ENCODE data around the gene UBAC1. TPM values are rescaled to one million over a fixed set of nuclear protein-coding genes. Genes with fewer than 3 reads are reported as not detected.

UBAC1 gene
- polyA plus RNA-seq, 2 donors = 40.7 to 43.4 TPM

Other genes starting within 250 kb of the UBAC1 start
- 10 to 100 TPM; 14.0 to 18.4 TPM for gene CAMSAP1, start 53.8 kb downstream of the UBAC1 start, polyA plus RNA-seq
- 1 to 10 TPM; 3.2 to 4.5 TPM for gene NACC2, start 133.9 kb upstream of the UBAC1 start, polyA plus RNA-seq
- 10 to 100 TPM; 13.6 to 25.7 TPM for gene TMEM250, start 157.5 kb upstream of the UBAC1 start, polyA plus RNA-seq
- gene LHX3, start 243.8 kb upstream of the UBAC1 start, polyA plus RNA-seq = not detected

Measured in esophagus (tissue), 2 donors.